Adrenal gland (tissue), 12 donors: ENCODE results near the gene SLC25A19. TPM values are rescaled to one million over a fixed set of nuclear protein-coding genes. Genes with fewer than 3 reads are reported as not detected.
A peak's percentile ranks its signal among the peaks of the same experiment; 100 is the strongest.

Experiments
- DNase-seq, 7 donors: peaks; one replicate each; pipeline ENCODE4 v3.0.0-alpha.2; 2019 to 2020
- H3K27ac ChIP-seq, 5 donors: fragments of 200-600 bp; sonication (generic) in 4 of 5; 1 replicate in 3 of 5; 2 replicates in 2 of 5; pipeline versions ENCODE4 v1.5.1 to v1.8.0; 2016 to 2020; ENCODE audit warnings: mild to moderate bottlenecking in 1 of 5
- H3K27me3 ChIP-seq: fragments of 200-600 bp; 2 replicates; pipeline ENCODE4 v1.8.0; 2021
- H3K36me3 ChIP-seq, 2 donors: fragments of 200-600 bp; replicated peaks in 1 of 2; 1 replicate in 1 of 2; 2 replicates in 1 of 2; pipeline versions ENCODE4 v1.5.1 to v1.8.0; 2018 to 2022
- H3K4me1 ChIP-seq, 2 donors: fragments of 200-600 bp; replicated peaks in 1 of 2; 1 replicate in 1 of 2; 2 replicates in 1 of 2; pipeline versions ENCODE4 v1.5.1 to v1.8.0; 2018 to 2021
- H3K4me3 ChIP-seq, 4 donors: fragments of 200-600 bp; sonication (generic) in 3 of 4; one replicate each; pipeline ENCODE4 v1.5.1; 2016 to 2018
- H3K9me3 ChIP-seq, 3 donors: fragments of 200-600 bp; sonication (generic) in 1 of 3; replicated peaks in 1 of 3; 1 replicate in 2 of 3; 2 replicates in 1 of 3; pipeline versions ENCODE4 v1.5.1 to v1.8.0; 2016 to 2021
- CTCF ChIP-seq, 6 experiments: fragments of 450-650 bp in 4 of 6; fragments of 200-600 bp in 2 of 6; sonication (generic) in 1 of 6; IDR thresholded peaks; 1 replicate in 5 of 6; 2 replicates in 1 of 6; pipeline versions ENCODE4 v1.5.1 to v1.8.0; 2016 to 2021; ENCODE audit warnings: antibody characterized with exemption in 6 of 6, mild to moderate bottlenecking in 2 of 6, moderate library complexity in 1 of 6
- POLR2A ChIP-seq, 2 donors: fragments of 450-650 bp; IDR thresholded peaks; one replicate each; pipeline ENCODE4 v1.6.1; 2017; ENCODE audit warnings: antibody characterized with exemption in 2 of 2, mild to moderate bottlenecking in 2 of 2, moderate library complexity in 1 of 2
- WGBS, 4 donors: extraction: QIAGEN DNeasy Blood & Tissue Kit in 2 of 4; methylation state at CpG; one replicate each; pipeline versions ENCODE4 v1.1.5 to v1.1.7; 2013 to 2017; 5-methylcytosine and 5-hydroxymethylcytosine counted together
- intact Hi-C, 2 donors: fragments of 100-400 bp; cut with DNase I; formaldehyde crosslinking; loops; one replicate each; pipeline versions ENCODE4 v1.14.1 to v1.15.0; 2022 to 2023
- polyA plus RNA-seq, 3 donors: library from polyadenylated mRNA; stranded (reverse); fragments of 200-250 nt in 2 of 3; fragments of 350-450 nt in 1 of 3; fragmentation: Illumina TruSeq in 1 of 3; extraction: RNeasy Lipid Tissue Mini Kit (QIAGEN cat#74804) in 1 of 3; gene quantifications; one replicate each; pipeline ENCODE4 v1.2.3, GENCODE V29; 2013 to 2014
- total RNA-seq, 9 donors: library from RNA; depleted of rRNA in 4 of 9; stranded (reverse); fragments of >200 nt in 4 of 9; fragments of 120-200 nt in 1 of 9; fragmentation: NEBNext Ultra II Directional in 1 of 9; extraction: Animal tissue kit (Norgen Biotek cat#: 25700) in 1 of 9; gene quantifications; one replicate each; pipeline versions ENCODE4 v1.1.0 to v1.2.4, GENCODE V29; 2013 to 2023
- donor health status: healthy with polysubstance abuse.
- donor health status: Bipolar disorder and iron deficiency.
- donor health status: DM: yes; HTN: yes; CAD: no.
- donor health status: DM: no; HTN: no; CAD: no.
- donor health status: DM: no; HTN: no; CAD: no.
- donor health status: DM: yes; HTN: yes; CAD: no.

SLC25A19 gene
- total and polyA plus RNA-seq, 12 donors = 15.8 to 63.9 (median 25.3) TPM

DNA sequence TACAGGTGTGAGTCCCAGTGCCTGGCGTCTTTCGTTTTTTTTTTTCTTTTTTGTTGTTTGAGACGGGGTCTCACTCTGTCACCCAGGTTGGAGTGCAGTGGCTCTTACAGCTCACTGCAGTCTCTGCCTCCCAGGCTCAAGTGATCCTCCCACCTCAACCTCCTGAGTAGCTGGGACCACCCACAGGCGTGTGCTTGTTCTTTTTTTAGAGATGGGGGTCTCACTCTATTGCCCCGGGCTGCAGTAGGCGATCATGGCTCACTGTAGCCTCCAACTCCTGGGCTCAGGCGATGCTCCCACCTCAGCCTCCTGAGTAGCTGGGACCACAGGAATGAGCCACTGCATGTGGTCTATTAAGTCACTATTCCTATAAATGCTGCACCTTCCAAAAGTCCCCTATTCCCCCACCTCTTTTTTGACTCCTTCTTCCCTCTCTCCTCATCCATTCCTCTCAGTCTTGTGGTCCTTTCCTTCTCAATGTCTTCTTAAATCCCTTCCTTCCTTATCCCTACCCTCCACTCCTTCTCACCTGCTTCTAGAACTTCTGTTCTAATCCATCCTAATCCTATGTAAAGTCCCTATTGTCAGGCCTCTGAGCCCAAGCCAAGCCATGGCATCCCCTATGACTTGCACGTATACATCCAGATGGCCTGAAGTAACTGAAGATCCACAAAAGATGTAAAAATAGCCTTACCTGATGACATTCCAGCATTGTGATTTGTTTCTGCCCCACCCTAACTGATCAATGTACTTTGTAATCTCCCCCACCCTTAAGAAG lies 37.0 kb downstream of the SLC25A19 start:
- H3K9me3 ChIP-seq = no peaks in the 10 kb centered on the region
- H3K4me3 ChIP-seq = no peak overlapping the region
- WGBS, 4 donors = 90 to 92% (median 91%) methylated on average over 8 of the region's 8 CpGs
- no peaks in the 10 kb centered on the region for H3K36me3 ChIP-seq
- no peak for TF ChIP-seq CTCF (IDR thresholded peaks at IDR 0.05)
- TF ChIP-seq POLR2A (IDR thresholded peaks at IDR 0.05) = no peak
- intact Hi-C loops = no loop called here
- peaks cover 0 to 13% of the 10 kb centered on the region in 2 donors for H3K4me1 ChIP-seq
- DNase-seq = no peak
- H3K27me3 ChIP-seq = no peaks in the 10 kb centered on the region
- no peak overlapping the region for H3K27ac ChIP-seq

GRCh38 chr17:75250009-75250471 lies 39.2 kb downstream of the SLC25A19 start:
- 34 to 59% (median 42%) methylated on average over 11 of the region's 11 CpGs for WGBS, 4 donors
- H3K27ac ChIP-seq = peak overlapping the region in 2 of 5 donors; percentile 52 to 62
- H3K27me3 ChIP-seq = no peaks in the 10 kb centered on the region
- no peak overlapping the region for H3K4me3 ChIP-seq
- no peaks in the 10 kb centered on the region for H3K9me3 ChIP-seq
- peaks cover 0 to 13% of the 10 kb centered on the region in 2 donors for H3K4me1 ChIP-seq
- TF ChIP-seq POLR2A (IDR thresholded peaks at IDR 0.05) (no peak), CTCF (IDR thresholded peaks at IDR 0.05) (no peak)
- DNase-seq = peak in 2 of 7 donors; percentile 22 to 44
- H3K36me3 ChIP-seq = peaks cover 0 to 13% of the 10 kb centered on the region in 2 donors
- intact Hi-C loops = no loop called here

- 71 to 78% (median 74%) methylated on average over 4 of the region's 4 CpGs for WGBS, 4 donors
- intact Hi-C loops = no loop called here
- peak overlapping the region in 2 of 5 donors; percentile 52 to 62 for H3K27ac ChIP-seq
Measured at GRCh38 chr17:75249564-75249963, 39.7 kb downstream of the SLC25A19 start.

DNA sequence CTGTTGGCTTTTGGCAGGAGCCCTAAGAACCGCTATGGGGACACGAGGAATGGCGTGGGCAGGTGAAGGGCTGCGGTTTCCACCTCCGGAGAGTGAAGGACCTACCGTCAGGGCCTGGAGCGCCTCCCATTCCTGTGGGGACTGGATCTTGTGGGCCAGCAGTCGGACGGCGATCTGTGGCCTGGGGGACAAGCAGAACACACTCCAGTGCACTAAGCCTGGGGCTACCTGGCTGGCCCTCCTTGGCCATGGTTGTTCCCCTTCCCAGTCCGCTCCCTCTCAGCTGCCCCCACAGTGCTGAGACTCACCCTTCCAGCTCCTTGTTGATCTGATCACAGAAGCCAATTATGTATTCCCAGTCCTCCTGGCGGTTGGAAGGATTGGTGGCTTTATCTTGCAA lies 42.8 kb downstream of the SLC25A19 start:
- H3K36me3 ChIP-seq = peaks cover 0 to 49% of the 10 kb centered on the region in 2 donors
- H3K4me1 ChIP-seq = peaks cover 0 to 13% of the 10 kb centered on the region in 2 donors
- intact Hi-C loops = no loop called here
- TF ChIP-seq POLR2A (IDR thresholded peaks at IDR 0.05) (no peak), CTCF (IDR thresholded peaks at IDR 0.05) (no peak)
- H3K27ac ChIP-seq = no peak overlapping the region
- no peak for DNase-seq
- no peak overlapping the region for H3K4me3 ChIP-seq
- no peaks in the 10 kb centered on the region for H3K9me3 ChIP-seq
- WGBS, 4 donors = 80 to 90% (median 86%) methylated on average over 11 to 12 of the region's 12 CpGs
- no peaks in the 10 kb centered on the region for H3K27me3 ChIP-seq

More at GRCh38 chr17:75249564-75249963, 39.7 kb downstream of the SLC25A19 start:
- no peaks in the 10 kb centered on the region for H3K27me3 ChIP-seq
- no peak overlapping the region for H3K4me3 ChIP-seq
- DNase-seq = no peak
- no peaks in the 10 kb centered on the region for H3K9me3 ChIP-seq
- TF ChIP-seq POLR2A (IDR thresholded peaks at IDR 0.05) (no peak), CTCF (IDR thresholded peaks at IDR 0.05) (no peak)
- H3K4me1 ChIP-seq = peaks cover 0 to 13% of the 10 kb centered on the region in 2 donors
- H3K36me3 ChIP-seq = peaks cover 0 to 17% of the 10 kb centered on the region in 2 donors
